HG03432 (cell line): Measurements from ENCODE around the gene UBTF.
"Not testable (repeated sequence)": the region's sequence is repeated elsewhere in the genome, so short reads cannot be mapped to it uniquely, and the experiment has no call there.

ENCODE experiments used
- ATAC-seq: cut with Tn5 transposase; IDR thresholded peaks from one replicate; pipeline ENCODE4 v1.9.1; 2021; ENCODE audit warnings: mild to moderate bottlenecking, moderate library complexity; ENCODE audit not compliant: unreplicated experiment

The UBTF gene

GRCh38 chr17:44247876-44248736, 28.6 kb upstream of the UBTF start:
- no peak for ATAC-seq

GRCh38 chr17:44247440-44247841, 28.0 kb upstream of the UBTF start:
- ATAC-seq, result no peak

DNA sequence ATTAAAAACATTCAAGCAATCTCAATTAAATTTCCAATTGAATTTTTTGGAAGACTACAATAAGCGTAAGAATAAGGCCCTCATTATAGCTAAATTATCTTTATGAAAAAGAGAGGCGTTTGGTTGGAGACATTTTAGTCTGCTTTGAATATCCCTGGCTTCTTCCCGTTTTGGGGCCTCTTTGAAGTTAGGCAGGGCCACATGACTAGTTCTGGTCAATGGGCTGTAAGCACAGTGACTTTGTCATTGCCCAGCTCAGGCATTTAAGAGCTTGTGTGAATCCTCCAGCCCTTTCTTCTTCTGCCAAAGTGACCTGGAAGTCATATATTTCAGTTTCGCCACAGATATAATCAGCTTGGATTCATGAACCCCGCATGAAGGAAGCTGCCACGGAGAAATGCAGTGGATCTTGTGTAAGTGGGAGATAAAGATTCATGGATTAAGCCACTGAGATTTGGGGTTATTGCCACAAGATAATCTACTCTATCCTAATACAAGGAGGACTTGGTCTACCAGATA, 21.7 kb upstream of the UBTF start:
- ATAC-seq, result no peak

- not testable (repeated sequence) for ATAC-seq
Measured at GRCh38 chr17:44237886-44238285, 18.4 kb upstream of the UBTF start.

- no peak for ATAC-seq
Measured at GRCh38 chr17:44236444-44236991, 17.0 kb upstream of the UBTF start.

- no peak for ATAC-seq
Measured at GRCh38 chr17:44235583-44235936, 16.1 kb upstream of the UBTF start.

DNA sequence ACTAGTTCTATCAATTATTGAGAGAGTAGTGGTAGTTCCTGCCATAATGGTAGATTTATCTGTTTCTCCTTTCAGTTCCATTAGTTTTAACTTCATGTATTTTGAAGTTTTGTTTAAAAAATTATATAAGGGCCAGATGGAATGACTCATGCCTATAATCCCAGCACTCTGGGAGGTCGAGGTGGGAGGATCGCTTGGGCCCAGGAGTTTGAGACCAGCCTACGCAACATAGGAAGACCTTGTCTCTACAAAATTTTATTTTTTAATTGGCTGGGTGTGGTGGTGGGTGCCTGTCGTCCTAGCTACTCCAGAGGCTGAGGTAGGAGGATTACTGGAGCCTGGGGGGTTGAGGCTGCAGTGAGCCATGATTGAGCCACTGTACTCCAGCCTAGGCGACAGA, 14.1 kb upstream of the UBTF start:
- ATAC-seq, result no peak

- ATAC-seq, result no peak
Measured at GRCh38 chr17:44232061-44232460, 12.6 kb upstream of the UBTF start.

DNA sequence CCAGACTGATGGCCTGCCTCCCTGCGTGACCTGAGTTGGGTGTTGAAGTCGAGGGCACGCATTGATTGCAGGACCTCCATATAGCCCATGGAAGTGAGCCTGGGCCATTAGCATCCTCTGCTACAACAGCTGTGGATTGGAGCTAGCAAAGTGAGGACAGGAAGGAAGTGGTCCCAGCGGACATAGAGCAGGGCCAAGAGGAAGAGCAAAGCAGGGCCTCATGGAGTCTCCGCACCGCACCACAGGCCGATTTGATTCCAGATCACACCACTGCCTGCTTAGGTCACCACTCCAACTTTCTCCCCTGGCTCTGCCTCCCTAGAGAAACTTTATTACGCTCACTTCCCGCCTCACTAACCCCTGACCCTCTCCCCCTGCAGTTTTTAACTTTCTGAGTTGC, 10.7 kb upstream of the UBTF start:
- ATAC-seq, result no peak

- no peak for ATAC-seq
Measured at GRCh38 chr17:44229090-44229489, 9.6 kb upstream of the UBTF start.

DNA sequence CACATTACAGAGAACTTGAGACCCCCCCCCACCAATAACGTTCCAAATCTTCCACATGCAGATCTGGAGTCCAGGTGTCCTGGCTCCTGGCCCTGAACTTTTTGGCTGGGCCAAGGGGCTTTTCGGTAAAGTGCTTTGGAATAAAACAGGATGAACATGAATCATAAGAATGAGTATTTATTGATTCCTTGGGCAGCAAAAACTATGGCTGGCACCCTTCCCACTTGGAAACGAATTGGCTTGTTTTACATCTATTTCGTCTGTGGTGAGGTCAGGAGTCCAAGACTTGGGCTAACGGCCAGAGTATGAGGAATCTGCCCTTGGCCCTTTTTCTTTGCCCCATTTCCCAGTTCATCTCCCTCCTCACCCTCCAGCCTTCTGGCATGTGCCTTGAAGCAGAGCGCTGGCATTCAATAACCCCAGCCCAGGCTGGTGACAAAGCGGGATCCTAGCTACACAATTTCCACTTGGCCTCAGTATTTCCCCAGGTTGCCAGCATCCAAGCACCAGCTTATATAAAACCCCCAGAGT, 4.1 kb upstream of the UBTF start:
- ATAC-seq, result no peak

DNA sequence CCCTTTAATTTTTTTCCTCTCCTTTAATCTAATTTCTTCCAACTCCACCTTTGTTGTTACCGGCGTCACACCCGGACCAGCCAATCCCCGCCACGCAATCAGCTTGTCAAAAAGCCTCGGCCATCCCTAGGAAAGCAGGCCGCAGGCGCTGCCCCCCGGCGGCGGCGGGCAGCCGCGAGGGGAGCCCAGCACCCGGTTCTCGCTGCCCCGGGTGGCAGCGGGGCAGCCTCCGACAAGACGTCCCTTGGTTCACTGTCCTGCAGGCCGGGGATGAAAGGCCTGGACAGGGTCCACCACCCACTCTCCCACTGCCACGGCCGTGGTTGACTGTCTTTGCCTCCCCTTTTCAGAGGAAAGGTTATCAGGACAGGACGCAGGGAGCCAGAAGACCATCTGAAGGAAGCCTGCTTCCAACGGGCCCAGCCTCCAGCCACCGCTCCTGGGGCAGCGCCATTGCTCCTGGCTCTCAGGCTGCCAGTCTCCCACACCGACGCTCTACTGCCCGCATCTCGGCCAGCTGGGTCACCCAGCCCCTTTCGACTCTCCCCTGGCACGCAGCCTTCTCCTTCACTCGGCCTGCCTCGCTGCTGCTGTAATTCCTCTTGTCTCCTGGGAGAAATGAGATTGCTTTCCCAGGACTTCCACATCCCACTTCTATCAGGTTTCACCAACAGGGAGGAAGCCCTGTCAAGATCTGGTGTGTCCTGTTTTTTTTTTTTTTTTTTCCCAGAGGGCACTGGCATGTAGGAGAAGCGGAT, 2.8 kb upstream of the UBTF start:
- ATAC-seq, result no peak

- no peak for ATAC-seq
Measured at GRCh38 chr17:44221862-44222111, 2.3 kb upstream of the UBTF start.

- no peak for ATAC-seq
Measured at GRCh38 chr17:44221084-44221861, 1.8 kb upstream of the UBTF start.

- no peak for ATAC-seq
Measured at GRCh38 chr17:44220213-44221083, 973 bp upstream of the UBTF start.

GRCh38 chr17:44219108-44219615, 313 bp downstream of the UBTF start:
- ATAC-seq, result peak; percentile 42

GRCh38 chr17:44218344-44219107, 949 bp downstream of the UBTF start:
- ATAC-seq, result peak; percentile 32

GRCh38 chr17:44217738-44218343, 1.6 kb downstream of the UBTF start:
- ATAC-seq, result no peak

- ATAC-seq, result no peak
Measured at GRCh38 chr17:44216694-44217093, 2.8 kb downstream of the UBTF start.
